ENCODE measurements around the gene SEL1L.
"Not testable (repeated sequence)": the region's sequence is repeated elsewhere in the genome, so short reads cannot be mapped to it uniquely, and the experiment has no call there.

The SEL1L gene

DNA sequence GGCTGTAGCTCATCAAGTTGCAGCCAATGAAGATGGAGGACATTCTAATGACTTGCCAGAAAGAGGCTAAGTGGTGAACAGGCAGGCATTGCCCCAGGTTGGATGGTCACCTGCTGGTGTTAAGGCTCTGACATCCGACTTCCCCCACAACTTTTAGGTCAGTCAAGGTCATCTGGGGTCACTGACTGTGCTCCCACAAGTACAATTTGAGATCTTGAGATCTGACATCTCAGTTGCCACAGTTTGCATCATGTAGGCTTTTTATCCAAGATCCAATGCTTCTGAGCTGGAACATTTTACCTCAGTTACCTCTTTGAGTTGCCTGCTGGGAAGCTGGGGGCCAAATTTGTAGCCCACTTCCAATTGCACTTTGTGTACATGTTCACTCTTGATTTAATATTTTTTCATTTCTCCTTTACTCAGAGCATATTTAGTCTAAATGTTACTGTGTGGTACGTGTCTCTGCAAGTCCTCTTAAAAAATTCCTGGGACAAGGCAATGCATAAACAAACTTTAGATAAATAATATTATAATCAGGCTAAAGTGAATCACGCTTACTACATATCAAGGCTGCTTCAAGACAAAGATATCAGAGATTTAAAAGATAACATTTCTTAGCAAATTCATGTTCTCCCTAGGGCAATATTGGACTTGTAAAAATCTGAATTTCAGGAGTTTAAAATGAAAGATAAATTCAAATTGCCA, 61.4 kb downstream of the SEL1L start:
- no peak for DNase-seq

DNA sequence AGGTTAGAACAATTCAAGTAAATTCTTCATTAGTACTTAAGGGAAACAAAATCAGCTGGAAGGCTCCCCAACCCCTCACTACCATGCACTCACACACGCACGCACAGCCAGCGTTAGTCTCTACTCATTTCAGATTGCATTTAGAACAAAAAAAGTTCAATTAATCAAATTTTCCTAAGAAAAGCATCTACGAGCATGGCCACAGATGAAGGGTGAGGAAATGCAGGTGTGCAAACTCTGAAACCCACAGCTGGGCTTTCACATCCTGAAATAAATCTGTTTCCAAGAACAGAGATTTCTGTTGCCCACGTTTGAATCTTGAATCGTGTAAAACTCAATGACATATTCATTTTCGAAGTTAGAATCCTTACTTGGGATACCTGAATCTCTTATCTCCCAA, 62.6 kb downstream of the SEL1L start:
- DNase-seq, result no peak

DNA sequence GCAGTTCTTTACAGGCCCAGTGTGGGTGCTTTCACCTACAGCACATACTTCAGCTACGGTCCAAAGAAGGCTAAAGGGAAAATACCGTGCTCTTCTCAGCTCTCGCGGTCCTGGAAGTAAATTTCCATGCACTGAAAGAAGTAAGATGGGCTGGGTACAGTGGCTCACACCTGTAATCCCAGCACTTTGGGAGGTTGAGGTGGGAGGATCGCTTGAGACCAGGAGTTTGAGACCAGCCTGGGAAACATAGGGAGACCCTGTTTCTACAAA, 63.2 kb downstream of the SEL1L start:
- DNase-seq, result not testable (repeated sequence)

DNA sequence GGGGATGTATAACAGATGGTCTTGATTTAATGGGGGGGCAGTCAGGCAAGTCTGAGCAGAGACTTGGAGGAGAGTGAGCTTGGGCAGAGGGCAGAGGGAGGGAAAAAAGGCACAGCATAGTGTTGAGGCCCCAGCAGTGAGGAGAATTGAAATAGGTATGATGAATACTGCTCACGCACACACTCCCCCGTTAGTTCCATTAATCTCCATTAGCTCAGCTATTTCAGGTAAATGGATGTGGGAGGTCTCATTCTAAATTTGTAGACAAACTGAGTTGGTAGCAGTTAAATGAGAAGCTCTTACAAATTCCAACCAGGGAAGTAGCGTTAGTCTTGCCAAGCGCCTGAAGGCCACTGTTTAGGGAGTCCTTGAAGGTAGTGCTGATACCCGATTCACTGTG, 66.8 kb downstream of the SEL1L start:
- DNase-seq, result no peak

DNA sequence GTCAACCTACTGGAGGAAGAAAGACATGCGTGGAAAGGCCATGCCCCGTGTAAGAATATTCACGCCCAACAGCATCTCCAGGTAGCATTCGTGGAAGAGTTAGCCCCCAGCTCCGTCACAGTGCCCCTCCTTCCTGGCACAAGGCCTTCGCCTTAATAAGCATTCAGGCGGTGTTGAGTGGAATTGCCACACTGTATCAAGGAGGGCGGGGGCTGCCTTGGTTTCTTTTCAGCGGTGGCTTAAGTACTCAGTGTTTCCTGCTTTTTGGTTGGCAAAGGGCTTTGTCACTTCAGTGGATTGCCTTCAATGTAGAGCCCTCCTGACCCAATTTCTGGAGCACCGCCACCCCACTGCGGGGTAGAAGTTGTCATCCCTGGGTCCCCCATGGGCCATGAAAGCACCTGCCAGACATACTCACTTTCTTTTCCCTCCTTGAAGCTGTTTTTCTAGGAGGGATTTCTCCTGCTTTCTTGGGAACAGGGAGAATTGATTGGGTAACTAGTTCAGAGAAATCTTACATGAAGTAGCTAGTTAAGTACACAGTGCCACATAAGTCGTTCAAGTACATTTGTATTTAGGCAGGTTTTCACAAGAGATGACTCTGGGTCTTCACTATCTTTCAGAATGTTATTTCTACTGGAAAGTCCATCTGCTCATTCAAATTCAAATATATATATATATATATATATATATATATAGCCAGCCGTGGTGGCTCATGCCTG, 68.0 kb downstream of the SEL1L start:
- DNase-seq, result no peak

DNA sequence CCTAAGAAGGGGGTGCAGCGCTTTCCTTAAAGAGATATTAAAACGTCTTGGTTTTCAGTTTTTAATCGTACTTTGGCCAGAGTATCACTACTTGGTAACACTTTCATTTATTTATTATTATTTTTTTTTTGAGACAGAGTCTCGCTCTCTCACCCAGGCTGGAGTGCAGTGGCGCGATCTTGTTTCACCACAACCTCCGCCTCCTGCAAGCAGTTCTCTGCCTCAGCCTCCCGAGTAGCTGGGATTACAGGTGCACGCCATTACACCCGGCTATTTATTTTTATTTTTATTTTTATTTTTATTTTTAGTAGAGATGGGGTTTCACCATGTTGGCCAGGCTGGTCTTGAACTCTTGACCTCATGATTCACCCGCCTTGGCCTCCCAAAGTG, 68.7 kb downstream of the SEL1L start:
- not testable (repeated sequence) for DNase-seq

DNA sequence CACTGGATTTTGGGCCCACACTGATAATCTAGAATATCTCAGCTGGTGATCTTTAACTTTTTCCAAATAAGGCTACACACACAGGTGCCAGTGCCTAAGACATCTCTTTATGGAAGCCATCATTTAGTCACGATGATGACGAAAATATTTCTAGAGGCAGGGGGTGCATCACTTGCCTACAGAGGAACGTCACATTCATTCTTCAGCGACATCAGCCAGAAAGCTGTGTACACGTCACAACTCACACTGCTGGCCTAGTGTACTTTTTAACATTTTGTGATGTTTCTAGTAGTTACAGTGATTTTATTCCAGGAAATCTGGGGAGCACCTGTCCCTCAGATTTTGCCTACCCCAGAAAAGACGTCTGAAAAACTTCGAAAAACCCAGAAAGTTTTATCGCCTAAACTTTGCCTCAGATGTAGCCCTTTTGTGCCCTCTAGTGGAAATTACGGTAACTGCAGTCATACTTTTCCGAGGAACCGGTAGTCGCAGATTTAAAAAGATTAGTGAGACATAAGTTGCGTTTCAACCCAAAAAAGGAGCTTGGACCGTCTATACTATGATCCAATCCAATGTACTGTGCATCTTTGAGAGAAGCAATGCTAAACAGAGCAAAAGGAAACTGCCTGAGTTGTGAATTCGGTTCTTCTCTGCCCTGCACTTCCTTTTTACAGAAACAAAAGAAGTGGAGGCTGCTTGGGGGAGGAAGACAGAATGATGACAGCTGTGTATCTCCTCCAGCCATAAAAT, 69.2 kb downstream of the SEL1L start:
- DNase-seq, result peak in 1 of 2 experiments; percentile 42

DNA sequence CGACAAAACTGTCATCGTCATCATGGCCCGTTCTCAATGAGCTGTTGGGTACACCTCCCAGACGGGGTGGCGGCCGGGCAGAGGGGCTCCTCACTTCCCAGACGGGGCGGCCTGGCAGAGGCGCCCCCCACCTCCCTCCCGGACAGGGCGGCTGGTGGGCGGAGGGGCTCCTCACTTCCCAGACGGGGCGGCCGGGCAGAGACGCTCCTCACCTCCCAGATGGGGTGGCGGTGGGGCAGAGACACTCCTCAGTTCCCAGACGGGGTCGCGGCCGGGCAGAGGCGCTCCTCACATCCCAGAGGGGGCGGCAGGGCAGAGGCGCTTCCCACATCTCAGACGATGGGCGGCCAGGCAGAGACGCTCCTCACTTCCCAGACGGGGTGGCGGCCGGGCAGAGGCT, 71.3 kb downstream of the SEL1L start:
- DNase-seq, result not testable (repeated sequence)

DNA sequence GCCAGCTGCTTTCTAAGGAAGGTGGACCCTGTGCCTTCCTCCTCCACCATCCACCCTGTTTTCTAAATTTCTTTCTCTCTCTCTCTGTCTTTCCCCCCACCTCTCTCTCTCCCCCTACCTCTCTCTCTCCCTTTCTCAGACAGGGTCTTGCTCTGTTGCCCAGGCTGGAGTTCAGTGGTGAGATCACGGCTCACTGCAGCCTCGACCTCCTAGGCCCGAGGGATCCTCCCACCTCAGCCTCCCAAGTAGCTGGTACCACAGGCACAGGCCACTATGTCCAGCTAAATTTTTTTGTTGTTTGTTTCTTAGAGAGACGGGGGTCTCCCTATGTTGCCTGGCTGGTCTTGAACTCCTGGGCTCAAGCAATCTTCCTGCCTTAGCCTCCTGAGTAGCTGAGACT, 73.7 kb downstream of the SEL1L start:
- DNase-seq, result no peak

DNA sequence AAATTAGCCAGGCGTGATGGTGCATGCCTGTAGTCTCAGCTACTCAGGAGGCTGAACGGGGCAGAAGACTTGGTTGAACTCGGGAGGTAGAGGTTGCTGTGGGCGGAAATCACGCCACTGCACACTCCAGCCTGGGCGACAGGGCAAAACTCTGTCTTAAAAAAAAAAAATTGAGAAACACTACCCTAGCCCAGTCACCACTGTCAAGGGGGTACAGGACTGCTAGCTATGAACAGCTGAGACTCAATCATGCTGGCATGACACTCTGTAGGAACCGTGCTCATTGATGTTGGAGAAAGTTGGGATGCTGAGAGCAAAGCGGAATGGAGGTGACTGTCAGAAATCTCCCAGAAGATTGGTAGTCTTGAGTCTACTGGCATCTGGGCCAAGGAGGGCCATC, 75.3 kb downstream of the SEL1L start:
- DNase-seq, result no peak

DNA sequence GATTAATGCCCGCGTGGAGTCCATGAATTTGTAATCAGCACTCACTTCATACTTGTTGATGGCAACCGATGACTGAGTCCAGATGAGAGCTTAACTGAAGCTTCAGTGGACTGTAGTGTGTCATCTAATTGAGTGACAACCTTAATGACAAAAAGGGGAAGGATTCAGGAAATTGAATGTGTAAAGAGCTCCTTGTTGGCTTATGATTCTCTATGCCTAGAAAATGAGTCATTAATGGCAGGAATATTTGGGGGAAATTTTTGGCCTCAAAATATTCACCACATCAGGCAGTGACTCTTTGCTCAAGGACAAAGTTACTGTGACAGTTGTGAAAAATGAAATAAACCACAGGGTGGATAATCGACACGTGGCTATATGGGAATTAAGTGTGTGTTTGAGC, 78.3 kb downstream of the SEL1L start:
- no peak for DNase-seq

DNA sequence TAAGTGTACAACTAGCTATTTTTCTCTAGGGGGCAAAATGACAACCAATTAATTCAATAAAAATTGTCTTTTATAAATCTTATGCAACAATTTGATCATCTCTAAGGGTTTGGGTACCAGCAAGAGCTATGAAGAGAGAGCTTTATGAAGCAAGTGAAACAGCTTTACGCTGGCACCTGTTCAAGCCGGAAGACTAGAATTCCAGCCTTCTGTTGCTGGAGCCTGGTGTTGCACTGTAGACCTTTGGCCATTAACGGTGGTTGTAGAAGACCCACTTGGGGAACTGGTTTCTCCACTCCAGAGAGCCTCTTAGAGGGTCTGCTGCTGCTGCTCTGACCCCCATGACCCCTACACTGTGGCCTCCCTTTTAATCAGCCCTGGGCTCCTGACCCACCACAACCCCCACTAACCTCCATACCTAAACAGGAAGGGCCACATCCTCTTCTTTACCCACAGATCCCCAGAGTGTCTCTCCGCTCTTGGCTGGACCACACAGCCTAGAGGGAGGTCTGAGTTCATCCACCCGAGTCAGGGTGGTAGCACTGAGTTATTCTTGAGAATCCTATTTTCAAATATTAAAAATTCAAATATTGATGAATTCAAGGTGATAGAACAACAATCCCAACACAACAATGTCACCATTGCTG, 79.0 kb downstream of the SEL1L start:
- DNase-seq, result no peak

DNA sequence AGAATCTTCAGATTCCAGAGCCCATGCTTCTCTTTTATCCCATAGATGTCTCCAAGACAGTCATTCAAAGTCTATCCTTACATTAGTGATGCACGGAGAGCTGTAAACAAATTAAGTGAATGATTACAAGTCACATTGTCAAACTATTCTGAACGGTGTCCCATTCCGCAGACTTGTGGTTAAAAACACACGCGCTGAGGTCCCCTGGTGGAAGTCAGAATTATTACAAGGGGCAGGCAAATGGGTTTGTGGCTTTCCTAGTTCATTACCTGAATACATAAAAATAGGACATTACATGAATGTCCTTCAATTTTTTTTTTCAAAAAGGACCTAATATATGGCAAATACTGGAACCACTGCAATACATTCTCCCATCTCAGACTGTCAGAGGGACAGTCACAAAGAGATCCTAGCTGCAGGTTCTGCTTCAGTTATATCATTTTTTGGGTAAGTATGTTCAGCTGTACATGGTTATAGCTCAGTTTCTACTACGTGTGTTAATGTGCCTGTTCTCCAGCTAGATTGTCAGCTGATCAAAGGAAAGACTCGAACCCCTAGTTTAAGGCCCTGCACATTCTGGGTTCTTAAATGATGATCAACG, 80.4 kb downstream of the SEL1L start:
- peak in 1 of 2 experiments; percentile 22 for DNase-seq

DNA sequence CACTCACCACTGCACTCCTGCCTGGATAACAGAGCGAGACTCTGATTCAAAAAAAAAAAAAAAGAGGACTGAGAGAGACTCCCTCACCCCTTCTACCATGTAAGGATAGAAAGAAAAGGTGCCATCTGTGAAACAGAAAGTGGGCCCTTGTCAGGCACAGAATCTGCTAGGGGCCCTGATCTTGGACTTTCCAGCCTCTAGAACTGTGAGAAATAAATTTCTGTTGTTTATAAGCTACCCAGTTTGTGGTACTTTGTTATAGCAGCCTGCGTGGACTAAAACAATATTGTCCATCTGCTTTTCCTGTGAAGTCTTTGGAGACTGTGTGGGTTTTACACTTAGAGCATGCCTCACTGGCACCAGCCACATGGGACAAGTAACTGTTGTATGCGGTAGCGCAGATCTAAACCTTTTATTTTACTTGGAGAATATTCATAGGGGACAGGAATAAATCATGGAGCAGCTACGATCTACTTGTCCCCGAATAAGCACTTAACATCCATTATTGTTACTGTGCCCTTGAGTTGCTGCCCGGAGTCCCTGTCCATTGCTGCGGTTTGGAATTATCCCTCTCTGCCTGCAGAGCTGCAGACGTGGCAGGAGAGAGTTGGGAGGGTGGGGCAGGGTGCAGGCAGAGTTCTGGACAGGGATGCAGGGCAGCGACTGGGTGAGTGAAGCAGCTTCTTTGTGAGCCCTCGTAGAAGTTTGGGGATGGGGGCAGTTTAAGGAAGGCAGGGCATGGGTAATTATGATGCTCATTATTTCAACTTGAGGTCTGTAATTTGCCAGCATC, 81.1 kb downstream of the SEL1L start:
- DNase-seq, result no peak

DNA sequence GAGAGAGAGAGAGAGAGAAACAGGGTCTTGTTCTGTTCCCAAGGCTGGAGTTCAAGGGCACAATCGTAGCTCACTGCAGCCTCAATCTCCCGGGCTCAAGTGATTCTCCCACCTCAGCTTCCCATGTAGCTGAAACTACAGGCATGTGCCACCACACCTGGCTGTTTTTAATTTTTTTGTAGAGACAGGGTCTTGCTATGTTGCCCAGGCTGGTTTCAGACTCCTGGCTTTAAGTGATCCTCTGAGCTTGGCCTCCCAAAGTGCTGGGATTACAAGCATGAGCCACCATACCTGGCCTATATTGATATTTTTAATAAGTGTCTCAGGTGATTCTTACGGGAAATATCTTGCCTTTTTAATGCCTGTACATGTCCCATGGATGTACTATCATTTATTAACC, 82.7 kb downstream of the SEL1L start:
- DNase-seq, result no peak

DNA sequence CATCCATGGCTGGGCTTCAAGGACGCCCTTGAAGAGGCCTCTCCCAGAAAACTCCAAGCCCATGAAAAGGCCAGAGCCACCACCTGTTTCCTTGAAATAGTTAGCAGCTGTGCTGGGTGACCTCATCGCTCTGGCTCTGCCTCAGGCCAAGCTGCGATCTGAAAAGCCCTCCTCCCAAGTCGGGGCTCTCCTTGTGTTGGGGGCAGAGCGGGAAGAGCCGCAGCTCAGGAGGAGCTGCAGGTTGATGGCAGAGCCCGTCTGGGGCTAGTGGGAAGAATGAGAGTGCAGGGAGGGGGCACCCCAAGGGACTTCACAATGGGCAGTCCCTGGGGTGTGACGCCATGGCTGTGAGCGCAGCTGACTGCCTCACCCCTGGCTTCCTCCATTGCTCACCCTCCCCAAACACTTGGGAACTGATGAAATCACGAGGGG, 83.5 kb downstream of the SEL1L start:
- DNase-seq, result no peak

DNA sequence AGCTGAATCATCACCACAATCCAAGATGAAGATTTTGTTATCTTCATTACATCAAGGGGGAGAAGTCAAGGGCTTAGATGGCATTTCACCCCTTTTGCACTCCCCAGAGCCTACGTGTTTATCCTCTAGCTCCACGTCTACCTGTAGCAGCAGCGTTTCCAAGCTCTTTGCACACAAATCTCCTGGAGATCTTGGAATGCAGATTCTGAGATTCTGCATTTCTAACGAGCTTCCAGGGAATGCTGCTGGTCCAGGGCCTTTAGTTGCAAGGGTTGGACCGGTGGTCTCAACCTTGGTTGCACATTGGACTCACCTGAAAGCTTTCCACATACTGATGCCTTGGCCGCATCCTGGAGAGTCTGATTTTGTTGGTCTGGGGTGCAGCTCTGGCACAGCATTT, 84.1 kb downstream of the SEL1L start:
- DNase-seq, result no peak

DNA sequence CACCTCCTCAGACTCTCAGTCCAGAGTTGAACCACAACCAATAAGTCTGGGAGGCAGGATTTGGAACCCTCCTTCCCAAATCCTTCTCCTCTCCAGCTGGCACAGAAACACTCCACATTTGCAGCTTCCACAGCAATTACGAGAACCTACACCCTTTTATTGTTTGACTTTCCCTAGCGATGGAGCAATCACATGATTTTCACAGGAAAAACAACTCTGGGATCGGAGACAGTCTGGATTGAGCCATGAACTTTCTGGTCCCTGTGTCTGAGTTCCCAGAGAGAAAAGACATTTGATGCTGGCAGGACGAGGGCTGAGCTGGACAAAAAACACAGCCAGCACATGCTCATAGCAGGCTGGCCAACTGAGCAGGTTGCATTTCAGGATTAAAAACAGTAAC, 84.5 kb downstream of the SEL1L start:
- DNase-seq, result no peak

DNA sequence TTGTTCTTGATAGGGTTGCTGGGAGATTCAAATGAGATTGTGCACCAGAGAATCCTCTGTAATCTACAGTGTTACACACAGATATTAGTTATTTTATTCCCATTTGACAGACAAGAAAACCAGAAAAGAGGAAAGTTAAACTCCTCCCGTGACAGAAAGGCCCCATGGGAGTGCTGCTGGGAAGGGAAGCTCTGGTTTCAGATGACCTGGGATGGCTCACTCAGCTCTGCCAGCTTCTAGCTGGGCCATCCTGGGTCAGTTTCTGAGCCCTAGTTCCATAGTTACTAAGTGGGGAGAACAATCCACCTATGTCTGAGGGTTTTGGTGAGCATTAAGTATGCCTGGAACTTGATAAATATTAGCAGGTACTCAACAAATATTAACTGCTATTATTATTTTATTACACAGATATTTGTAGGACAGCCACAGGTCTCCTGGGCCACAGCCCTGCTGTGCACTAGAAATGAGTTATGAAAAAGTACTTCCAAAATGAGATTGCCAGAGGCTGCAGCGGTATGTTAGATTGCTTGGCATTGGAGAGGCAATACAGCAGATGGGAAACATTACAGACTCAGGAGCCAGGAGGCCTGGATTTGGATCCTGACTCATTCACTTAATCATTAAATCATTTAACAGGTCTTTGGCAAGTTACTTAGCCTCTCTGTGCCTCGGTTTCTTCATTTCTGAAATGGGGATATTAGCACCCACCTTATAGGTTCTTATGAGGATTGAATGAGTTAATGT, 86.5 kb downstream of the SEL1L start:
- DNase-seq, result no peak

DNA sequence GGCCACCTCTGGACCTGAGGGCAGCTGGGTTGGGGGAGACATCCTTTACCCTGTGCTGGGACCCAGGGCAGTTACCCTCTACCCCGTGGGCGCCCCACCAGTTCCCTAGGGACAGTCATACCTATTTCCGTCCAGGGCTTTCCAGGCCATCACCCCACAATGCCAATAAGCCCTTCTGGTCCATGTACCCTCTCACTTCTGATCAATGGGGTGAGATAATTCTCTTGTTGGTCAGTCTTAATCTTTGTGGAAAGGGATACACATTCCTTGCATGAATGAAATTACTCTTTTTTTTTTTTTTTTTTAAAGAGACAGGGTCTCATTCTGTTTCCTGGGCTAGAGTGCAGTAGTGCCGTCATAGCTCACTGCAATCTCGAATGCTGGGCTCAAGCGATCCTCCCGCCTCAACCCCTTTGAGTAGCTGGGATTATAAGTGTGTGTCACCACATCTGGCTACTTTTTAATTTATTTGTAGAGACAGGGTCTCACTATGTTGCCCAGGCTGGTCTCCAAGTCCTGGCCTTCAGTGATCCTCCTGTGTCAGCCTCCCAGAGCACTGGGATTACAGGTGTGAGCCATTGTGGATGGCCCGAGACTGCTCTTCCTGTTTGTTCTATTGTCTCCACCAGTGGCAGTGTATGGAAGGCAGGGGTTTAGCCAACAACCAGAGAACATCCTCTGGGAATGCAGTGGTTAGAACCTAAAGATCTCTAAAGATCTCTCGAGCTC, 87.2 kb downstream of the SEL1L start:
- DNase-seq, result no peak

DNA sequence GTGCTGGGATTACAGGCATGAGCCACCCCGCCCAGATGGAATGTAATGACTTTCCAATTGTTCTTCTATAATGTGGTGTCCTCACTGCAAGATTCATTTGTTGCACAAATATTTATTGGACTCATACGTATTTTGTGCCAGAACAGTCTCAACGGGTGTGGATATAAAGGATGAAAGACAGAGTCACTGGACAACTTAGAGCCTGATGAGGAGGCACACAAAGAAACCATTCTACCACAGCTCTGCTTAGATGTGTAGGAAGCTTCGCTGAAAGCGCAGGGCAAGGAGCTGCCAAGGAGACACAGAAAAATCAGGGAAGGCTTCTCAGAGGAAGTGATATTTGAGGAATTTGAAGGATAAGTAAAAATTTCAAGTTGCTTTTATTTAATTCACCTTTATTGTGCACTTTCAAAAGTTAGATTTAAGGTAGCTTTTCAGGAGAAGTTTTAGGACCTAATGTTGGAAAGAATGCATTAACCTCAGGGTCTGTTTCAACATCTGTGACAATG, 92.0 kb downstream of the SEL1L start:
- DNase-seq, result no peak
